ENCODE measurements around the gene BMP6. TPM values are rescaled to one million over a fixed set of nuclear protein-coding genes. Genes with fewer than 3 reads are reported as not detected.

Gene BMP6
- total RNA-seq, 2 donors from 2014 or later = 0.45 to 16.8 TPM

DNA sequence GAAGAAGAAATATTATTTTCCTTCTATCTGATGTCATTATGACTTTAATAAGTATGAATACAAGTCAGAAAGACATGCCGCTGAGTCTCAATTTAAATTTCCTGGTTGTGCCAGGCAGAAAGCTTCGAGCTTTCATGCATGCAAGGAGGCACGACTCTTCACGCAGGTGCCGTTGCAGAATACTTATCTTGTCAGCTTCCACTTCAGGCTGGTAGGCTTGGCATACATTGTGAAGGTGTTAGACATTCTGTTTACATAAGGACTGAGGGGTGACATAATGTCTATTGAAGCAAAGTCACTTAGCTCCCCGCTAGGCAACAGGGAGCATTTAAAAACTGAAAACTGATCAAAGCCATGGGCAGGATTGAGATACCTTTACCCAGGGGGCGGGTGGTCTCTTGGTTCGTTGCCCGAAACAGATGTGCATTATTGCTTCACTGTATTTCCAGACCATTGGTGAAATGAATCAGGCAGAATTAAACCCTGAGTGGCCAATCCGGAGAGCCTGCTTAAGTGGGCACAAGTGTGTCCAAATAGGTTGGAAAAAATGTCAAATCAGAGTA, 16.4 kb downstream of the BMP6 start:
- peaks cover 2% of the 10 kb centered on the region for H3K36me3 Mint-ChIP-seq (ENCODE audit: low read depth)
- no peak for DNase-seq
- peaks cover 89% of the 10 kb centered on the region for H3K27me3 Mint-ChIP-seq
- H3K27ac Mint-ChIP-seq = no peak overlapping the region
- no peak overlapping the region for H3K4me3 Mint-ChIP-seq
- ATAC-seq = no peak
- H3K9me3 ChIP-seq (ENCODE audit: control insufficient read depth, low read length, poor library complexity, severe bottlenecking) = no peaks in the 10 kb centered on the region
- no peaks in the 10 kb centered on the region for H3K4me1 Mint-ChIP-seq

DNA sequence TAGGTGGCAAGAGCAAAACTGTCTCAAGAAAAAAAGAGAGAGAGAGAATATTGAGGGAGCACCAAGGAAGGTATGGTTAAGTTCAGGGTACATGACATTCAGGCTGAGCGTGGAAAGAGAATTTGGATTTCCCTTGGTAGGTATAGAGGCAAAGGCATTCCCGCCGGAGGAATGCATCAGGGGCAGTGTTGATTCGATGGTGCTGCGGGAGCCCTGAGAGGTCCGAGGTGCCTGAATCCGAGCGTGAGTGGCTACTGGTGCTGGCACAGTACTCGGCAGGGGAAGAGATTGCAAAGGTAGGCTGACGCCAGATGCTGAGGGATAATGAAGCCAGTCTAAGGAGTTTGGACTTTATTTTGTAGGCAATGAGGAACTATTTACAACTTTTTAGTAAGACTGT, 20.0 kb downstream of the BMP6 start:
- Mint-ChIP-seq H3K4me1 (no peaks in the 10 kb centered on the region), H3K4me3 (no peak overlapping the region), H3K27ac (no peak overlapping the region), H3K27me3 (peaks cover 80% of the 10 kb centered on the region), H3K36me3 (ENCODE audit: low read depth) (peaks cover 2% of the 10 kb centered on the region)
- DNase-seq (no peak), ATAC-seq (no peak)
- H3K9me3 ChIP-seq (ENCODE audit: control insufficient read depth, low read length, poor library complexity, severe bottlenecking) = no peaks in the 10 kb centered on the region

DNA sequence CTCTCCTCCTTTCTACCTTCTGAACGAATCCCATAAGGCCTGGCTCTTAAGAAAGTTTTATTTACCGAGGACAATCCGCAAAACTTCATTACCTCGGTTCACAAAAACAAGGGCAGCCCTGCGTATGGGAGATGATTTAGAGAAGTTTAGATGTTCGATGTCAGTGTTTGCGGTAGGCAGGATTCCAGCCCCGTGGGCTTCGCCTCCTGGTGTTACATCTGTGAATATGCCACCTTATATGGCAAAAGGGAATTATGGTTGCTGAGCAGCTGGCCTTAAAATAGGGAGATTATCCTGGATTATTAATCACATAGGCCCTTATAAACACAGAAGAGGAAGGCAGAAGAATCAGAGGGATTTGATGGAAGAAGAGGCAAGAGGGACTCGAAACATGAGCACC, 21.1 kb downstream of the BMP6 start:
- Mint-ChIP-seq H3K27me3 (peaks cover 72% of the 10 kb centered on the region), H3K36me3 (ENCODE audit: low read depth) (peaks cover 2% of the 10 kb centered on the region), H3K27ac (no peak overlapping the region), H3K4me1 (no peaks in the 10 kb centered on the region), H3K4me3 (no peak overlapping the region)
- DNase-seq (no peak), ATAC-seq (no peak)
- no peaks in the 10 kb centered on the region for H3K9me3 ChIP-seq (ENCODE audit: control insufficient read depth, low read length, poor library complexity, severe bottlenecking)

DNA sequence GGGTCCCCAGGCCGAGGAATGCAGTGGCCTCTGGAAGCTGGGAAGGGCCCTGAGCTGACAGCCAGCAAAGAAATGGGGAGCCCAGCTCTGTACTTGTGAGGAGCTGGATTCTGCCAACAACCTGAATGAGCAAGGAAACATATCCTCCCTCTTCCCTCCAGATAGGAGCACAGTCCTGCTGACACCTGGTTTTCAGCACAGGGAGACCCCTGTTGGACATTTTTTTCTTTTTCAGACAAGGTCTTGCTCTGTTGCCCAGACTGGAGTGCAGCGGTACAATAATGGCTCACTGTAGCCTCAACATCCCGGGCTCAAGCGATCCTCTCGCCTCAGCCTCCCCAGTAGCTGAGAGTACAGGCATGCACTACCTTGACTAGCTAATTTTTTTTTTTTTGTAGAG, 21.5 kb downstream of the BMP6 start:
- no peak for DNase-seq

DNA sequence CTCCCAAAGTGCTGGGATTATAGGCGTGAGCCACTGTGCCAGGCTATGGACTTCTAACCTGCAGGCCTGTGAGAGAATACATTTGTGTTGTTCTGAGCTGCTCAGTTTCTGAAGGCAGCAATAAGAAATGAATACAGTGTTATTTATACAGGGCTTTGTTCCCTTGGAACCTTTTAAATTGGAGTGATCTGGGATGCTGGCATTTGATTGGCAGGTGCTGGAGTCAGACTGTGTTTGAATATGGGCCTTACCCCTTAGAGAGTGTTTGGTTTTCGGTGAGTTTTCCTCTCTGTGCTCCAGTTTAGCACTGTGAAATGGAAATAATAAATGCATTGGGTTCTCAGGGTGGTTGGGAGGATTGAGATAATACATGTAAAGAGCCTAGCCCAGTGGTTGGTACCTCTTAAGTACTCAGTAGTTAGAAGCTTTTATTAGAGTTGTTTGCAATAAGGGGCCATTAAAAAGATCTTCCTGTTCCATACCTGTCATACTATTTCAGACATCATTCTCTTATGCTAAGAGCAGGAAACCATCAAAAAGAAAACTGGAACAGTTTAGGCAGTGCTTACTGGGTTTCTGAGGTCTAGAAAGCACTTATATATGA, 22.1 kb downstream of the BMP6 start:
- DNase-seq = no peak
- no peak for ATAC-seq
- Mint-ChIP-seq H3K36me3 (ENCODE audit: low read depth) (peaks cover 2% of the 10 kb centered on the region), H3K4me3 (no peak overlapping the region), H3K27ac (no peak overlapping the region), H3K4me1 (no peaks in the 10 kb centered on the region), H3K27me3 (peaks cover 66% of the 10 kb centered on the region)
- no peaks in the 10 kb centered on the region for H3K9me3 ChIP-seq (ENCODE audit: control insufficient read depth, low read length, poor library complexity, severe bottlenecking)

More for the DNA sequence above, 21.5 kb downstream of the BMP6 start:
- Mint-ChIP-seq H3K4me1 (no peaks in the 10 kb centered on the region), H3K27me3 (peaks cover 68% of the 10 kb centered on the region), H3K27ac (no peak overlapping the region), H3K36me3 (ENCODE audit: low read depth) (peaks cover 2% of the 10 kb centered on the region), H3K4me3 (no peak overlapping the region)
- no peaks in the 10 kb centered on the region for H3K9me3 ChIP-seq (ENCODE audit: control insufficient read depth, low read length, poor library complexity, severe bottlenecking)
- no peak for ATAC-seq

DNA sequence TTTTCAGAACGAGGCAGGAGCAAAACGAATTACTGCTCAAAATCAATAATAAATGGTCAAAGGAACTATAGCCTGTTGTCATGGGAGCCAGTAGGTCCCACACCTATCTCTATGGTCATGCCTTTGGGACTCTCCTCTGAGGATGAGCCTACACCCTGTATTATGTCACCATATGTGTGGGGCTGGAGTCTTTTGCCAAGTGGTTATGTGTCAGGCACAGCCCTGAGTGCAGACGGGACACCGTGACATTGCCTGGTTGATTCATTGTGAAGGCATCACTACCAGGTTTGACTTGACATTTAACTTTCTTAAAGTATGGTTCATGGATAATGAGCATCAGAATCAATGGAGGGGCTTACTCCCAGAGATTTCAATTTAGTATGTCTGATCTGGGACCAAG, 23.6 kb downstream of the BMP6 start:
- H3K27me3 Mint-ChIP-seq = peaks cover 63% of the 10 kb centered on the region
- H3K4me1 Mint-ChIP-seq = no peaks in the 10 kb centered on the region
- no peak overlapping the region for H3K4me3 Mint-ChIP-seq
- H3K9me3 ChIP-seq (ENCODE audit: control insufficient read depth, low read length, poor library complexity, severe bottlenecking) = no peaks in the 10 kb centered on the region
- peaks cover 2% of the 10 kb centered on the region for H3K36me3 Mint-ChIP-seq (ENCODE audit: low read depth)
- H3K27ac Mint-ChIP-seq = no peak overlapping the region
- DNase-seq (no peak), ATAC-seq (no peak)

DNA sequence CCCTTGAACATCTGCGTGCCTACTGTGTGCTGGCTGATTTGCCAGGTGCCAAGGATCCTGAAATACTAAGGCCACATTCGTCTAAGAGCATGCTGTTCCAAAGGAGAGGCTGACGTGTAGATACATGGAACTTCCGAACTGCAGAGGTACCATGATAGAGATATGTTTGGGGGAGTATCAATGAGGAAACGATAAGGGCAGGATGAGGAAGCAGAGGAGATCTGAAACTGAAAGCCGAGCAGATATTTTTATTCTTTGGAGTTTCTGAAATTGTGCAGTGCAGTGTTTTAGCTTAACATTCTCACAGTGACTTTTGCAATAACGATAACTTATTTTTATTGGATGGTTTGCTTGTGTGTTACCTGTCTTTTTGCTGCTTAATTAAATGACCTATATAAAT, 24.3 kb downstream of the BMP6 start:
- DNase-seq (no peak), ATAC-seq (no peak)
- H3K4me3 Mint-ChIP-seq = no peak overlapping the region
- no peaks in the 10 kb centered on the region for H3K4me1 Mint-ChIP-seq
- peaks cover 2% of the 10 kb centered on the region for H3K36me3 Mint-ChIP-seq (ENCODE audit: low read depth)
- no peaks in the 10 kb centered on the region for H3K9me3 ChIP-seq (ENCODE audit: control insufficient read depth, low read length, poor library complexity, severe bottlenecking)
- H3K27ac Mint-ChIP-seq = no peak overlapping the region
- H3K27me3 Mint-ChIP-seq = peaks cover 63% of the 10 kb centered on the region

DNA sequence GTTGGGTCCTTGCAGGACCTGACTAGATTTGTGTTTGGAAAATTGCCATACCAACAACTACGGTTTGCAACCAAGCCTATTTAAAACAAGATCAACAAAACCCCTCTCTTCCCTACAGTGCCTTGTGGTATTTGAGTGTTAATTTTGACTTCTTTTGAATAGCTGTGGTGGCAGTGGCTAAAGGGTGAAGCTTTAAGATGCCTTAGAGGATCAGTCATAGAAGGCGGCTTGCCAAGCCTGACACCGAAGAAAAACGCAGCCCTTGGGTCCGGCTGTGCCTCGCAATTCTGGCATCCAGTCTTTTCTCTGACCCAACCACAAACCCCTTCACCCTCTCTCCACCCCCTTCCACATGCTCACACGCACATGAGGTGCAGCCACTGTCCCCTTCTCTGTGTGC, 32.6 kb downstream of the BMP6 start:
- peaks cover 56% of the 10 kb centered on the region for H3K27me3 Mint-ChIP-seq
- H3K27ac Mint-ChIP-seq = no peak overlapping the region
- ATAC-seq = no peak

DNA sequence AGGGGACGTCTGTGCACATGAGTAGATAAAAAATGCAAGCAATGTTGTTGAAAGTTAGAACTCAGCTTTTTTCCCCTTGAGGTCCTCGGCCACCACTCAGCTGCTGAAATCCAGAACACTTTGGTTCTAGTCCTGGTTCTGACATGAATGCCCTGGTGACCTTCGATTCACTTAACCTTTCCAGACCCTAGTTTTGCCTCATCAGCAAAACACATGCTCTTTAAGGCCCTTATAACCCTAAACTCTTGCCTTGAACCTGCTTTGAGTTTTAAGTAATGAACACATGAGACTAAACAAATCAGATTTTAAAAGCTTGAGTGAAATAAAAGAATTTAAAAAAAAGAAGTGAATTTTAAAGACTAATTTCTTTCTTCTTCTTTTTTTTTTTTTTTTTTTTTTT, 33.4 kb downstream of the BMP6 start:
- no peak overlapping the region for H3K4me3 Mint-ChIP-seq
- H3K36me3 Mint-ChIP-seq (ENCODE audit: low read depth) = no peaks in the 10 kb centered on the region
- H3K4me1 Mint-ChIP-seq = no peaks in the 10 kb centered on the region
- no peak for ATAC-seq
- H3K27ac Mint-ChIP-seq = no peak overlapping the region
- H3K9me3 ChIP-seq (ENCODE audit: control insufficient read depth, low read length, poor library complexity, severe bottlenecking) = no peaks in the 10 kb centered on the region
- DNase-seq = no peak
- peaks cover 54% of the 10 kb centered on the region for H3K27me3 Mint-ChIP-seq

More for the DNA sequence above, 32.6 kb downstream of the BMP6 start:
- Mint-ChIP-seq H3K4me1 (no peaks in the 10 kb centered on the region), H3K36me3 (ENCODE audit: low read depth) (no peaks in the 10 kb centered on the region), H3K4me3 (no peak overlapping the region)
- DNase-seq = no peak
- no peaks in the 10 kb centered on the region for H3K9me3 ChIP-seq (ENCODE audit: control insufficient read depth, low read length, poor library complexity, severe bottlenecking)

DNA sequence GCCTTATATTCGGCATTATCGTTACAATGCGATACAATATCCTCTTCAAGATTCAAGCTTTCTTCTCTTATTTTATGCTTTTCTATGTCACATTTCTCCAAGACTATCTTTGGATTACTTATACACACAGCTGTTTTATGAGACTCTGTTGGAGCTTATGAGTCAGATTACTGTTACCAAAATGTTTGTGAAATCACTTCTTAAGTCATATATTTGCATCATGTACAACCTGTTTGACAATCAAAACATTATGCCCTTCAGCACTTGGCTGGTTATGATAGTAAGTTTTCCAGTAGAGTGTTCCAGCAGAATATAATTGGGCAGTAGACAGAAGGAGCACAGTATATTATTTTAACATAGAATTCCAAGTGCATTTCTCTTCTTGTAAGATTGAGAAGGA, 35.2 kb downstream of the BMP6 start:
- no peak for ATAC-seq
- H3K9me3 ChIP-seq (ENCODE audit: control insufficient read depth, low read length, poor library complexity, severe bottlenecking) = no peaks in the 10 kb centered on the region

DNA sequence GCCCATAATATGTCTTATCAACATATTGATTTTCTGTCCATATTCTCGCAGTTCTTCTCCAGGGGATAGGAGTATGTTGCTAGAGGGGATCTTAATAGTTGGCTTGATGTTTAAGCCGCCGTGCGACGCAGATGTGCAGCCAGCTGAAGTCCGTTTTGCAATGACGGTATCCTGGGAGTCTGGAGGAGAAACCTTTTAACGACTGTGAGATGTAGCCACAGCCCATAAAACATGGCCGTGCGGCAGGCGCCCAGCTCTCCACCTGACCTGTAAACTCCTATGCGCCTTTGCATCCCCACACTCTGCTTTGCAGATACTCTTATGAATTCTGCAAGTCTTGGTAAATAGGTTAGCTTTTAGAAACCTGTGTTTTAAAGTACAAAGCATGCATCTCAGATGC, 36.9 kb downstream of the BMP6 start:
- peaks cover 53% of the 10 kb centered on the region for H3K27me3 Mint-ChIP-seq
- no peak for ATAC-seq
- no peaks in the 10 kb centered on the region for H3K4me1 Mint-ChIP-seq
- no peak overlapping the region for H3K27ac Mint-ChIP-seq
- no peak for DNase-seq
- no peak overlapping the region for H3K4me3 Mint-ChIP-seq
- no peaks in the 10 kb centered on the region for H3K36me3 Mint-ChIP-seq (ENCODE audit: low read depth)
- H3K9me3 ChIP-seq (ENCODE audit: control insufficient read depth, low read length, poor library complexity, severe bottlenecking) = no peaks in the 10 kb centered on the region

More for the DNA sequence above, 35.2 kb downstream of the BMP6 start:
- no peak for DNase-seq
- H3K4me3 Mint-ChIP-seq = no peak overlapping the region
- H3K36me3 Mint-ChIP-seq (ENCODE audit: low read depth) = no peaks in the 10 kb centered on the region
- no peak overlapping the region for H3K27ac Mint-ChIP-seq
- peaks cover 56% of the 10 kb centered on the region for H3K27me3 Mint-ChIP-seq
- no peaks in the 10 kb centered on the region for H3K4me1 Mint-ChIP-seq

DNA sequence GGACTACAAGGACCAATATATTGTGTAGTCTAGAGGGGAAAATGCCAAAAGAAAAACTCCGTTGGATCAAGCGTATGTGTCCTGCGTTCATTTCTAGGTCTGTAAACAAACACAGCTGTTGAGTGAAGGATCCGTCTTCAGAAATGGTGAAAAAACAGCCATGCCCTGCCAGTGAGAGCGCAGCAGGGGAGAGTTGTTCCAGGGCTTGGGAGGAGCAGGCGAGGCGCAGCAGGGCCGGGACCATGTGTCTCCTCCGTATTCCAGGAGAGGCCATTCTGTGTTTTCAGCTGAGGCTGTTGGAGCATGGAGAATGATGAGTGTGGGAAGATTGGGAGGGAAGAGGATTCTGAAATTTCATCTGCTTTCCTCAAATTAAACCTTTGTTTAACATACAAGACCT, 38.0 kb downstream of the BMP6 start:
- no peak for ATAC-seq
- H3K4me1 Mint-ChIP-seq = no peaks in the 10 kb centered on the region
- no peak overlapping the region for H3K4me3 Mint-ChIP-seq
- peaks cover 49% of the 10 kb centered on the region for H3K27me3 Mint-ChIP-seq
- no peaks in the 10 kb centered on the region for H3K36me3 Mint-ChIP-seq (ENCODE audit: low read depth)
- DNase-seq = no peak
- no peak overlapping the region for H3K27ac Mint-ChIP-seq
- no peaks in the 10 kb centered on the region for H3K9me3 ChIP-seq (ENCODE audit: control insufficient read depth, low read length, poor library complexity, severe bottlenecking)

DNA sequence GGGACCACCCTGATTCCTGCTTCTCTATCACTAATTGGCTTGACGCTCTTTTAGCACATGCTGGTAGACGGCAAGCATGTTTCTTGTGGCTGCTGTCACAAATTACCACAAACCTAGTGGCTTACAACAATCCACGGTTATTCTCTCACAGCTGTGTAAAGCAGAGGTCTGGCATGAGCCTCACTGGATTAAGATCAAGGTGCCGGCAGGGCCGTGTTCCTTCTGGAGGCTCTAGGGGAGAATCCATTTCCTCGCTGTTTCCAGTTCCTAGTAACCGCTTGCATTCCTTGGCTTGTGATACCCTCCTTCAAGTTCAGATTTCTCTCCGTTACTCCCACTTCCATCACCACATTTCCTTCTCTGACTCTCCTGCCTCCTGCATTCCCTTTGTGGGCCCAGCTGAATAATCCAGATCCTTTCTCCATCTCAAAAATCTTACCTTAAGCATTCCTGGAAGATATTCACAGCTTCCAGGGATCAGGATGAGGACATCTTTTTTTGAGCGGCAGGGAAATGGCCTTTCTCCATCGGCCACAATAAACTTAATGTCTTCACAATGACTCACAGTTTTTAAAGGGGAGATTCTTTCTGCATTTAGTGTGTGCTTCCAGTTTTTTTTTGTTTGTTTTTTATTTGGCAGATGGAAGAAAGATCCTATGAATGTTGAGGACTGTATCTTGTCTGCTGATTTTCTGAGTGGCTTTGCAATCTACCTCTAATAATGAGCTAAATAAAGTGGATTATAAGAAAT, 39.9 kb downstream of the BMP6 start:
- H3K4me1 Mint-ChIP-seq = no peaks in the 10 kb centered on the region
- H3K9me3 ChIP-seq (ENCODE audit: control insufficient read depth, low read length, poor library complexity, severe bottlenecking) = no peaks in the 10 kb centered on the region
- no peak for ATAC-seq
- no peak overlapping the region for H3K4me3 Mint-ChIP-seq
- peaks cover 48% of the 10 kb centered on the region for H3K27me3 Mint-ChIP-seq
- H3K27ac Mint-ChIP-seq = peak overlapping the region; percentile 61
- DNase-seq = no peak
- no peaks in the 10 kb centered on the region for H3K36me3 Mint-ChIP-seq (ENCODE audit: low read depth)

DNA sequence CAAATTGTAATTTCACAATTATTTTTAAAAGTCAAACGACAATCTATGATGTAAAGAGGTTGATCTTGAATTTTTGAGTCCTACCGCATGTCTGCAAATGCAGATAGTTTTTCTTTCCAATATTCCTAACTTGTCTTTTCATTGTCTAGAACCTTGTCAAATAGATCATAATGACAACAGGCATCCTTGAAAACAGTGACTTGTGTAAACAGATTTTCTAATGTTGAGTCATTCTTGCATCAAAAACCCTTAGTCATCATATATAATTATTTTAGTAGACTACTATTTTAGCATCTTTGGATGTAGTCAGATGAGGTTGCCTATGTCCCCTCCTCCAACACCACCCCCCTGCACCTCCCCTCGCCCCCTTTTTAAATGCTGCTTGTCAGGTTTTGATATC, 43.8 kb downstream of the BMP6 start:
- ATAC-seq (no peak), DNase-seq (no peak)
- Mint-ChIP-seq H3K4me3 (no peak overlapping the region), H3K27me3 (peaks cover 53% of the 10 kb centered on the region), H3K36me3 (ENCODE audit: low read depth) (no peaks in the 10 kb centered on the region), H3K4me1 (no peaks in the 10 kb centered on the region), H3K27ac (no peak overlapping the region)
- no peaks in the 10 kb centered on the region for H3K9me3 ChIP-seq (ENCODE audit: control insufficient read depth, low read length, poor library complexity, severe bottlenecking)
